Activated CD4-positive, alpha-beta T cell treated with anti-CD3 and anti-CD28 coated beads, Interleukin-2, amount 10 ng/mL, durations not matched to agents 24 days and 14 days (primary cell): ENCODE data around the gene MRPL38. TPM values are rescaled to one million over a fixed set of nuclear protein-coding genes. Genes with fewer than 3 reads are reported as not detected.
"Not testable (repeated sequence)": the region's sequence is repeated elsewhere in the genome, so short reads cannot be mapped to it uniquely, and the experiment has no call there.

Source experiments
- DNase-seq: peaks from one replicate; pipeline ENCODE4 v3.0.0; 2022
- H3K27ac Mint-ChIP-seq: one replicate; pipeline ENCODE4 v1.8.0; 2022; ENCODE audit warnings: mild to moderate bottlenecking, mixed read lengths
- H3K27me3 Mint-ChIP-seq: one replicate; pipeline ENCODE4 v1.8.0; 2022; ENCODE audit warnings: mixed read lengths
- H3K36me3 Mint-ChIP-seq: one replicate; pipeline ENCODE4 v1.8.0; 2022; ENCODE audit warnings: low read depth, mild to moderate bottlenecking, mixed read lengths
- H3K4me1 Mint-ChIP-seq: one replicate; pipeline ENCODE4 v1.8.0; 2021; ENCODE audit warnings: mixed read lengths
- H3K4me3 Mint-ChIP-seq: one replicate; pipeline ENCODE4 v1.8.0; 2022; ENCODE audit warnings: mild to moderate bottlenecking, moderate library complexity, mixed read lengths
- H3K9me3 Mint-ChIP-seq: one replicate; pipeline ENCODE4 v1.8.0; 2021; ENCODE audit warnings: mixed read lengths
- intact Hi-C: fragments of 100-400 bp; cut with micrococcal nuclease; formaldehyde crosslinking; loops from one replicate; pipeline ENCODE4 v1.15.1; 2023
- total RNA-seq: library from RNA; stranded (reverse); gene quantifications from 2 replicates; pipeline ENCODE4 v1.2.3, GENCODE V29; 2022

MRPL38 gene
- total RNA-seq, 1 donor from 2014 or later: 157 TPM

- DNase-seq: peak; percentile 99
- Mint-ChIP-seq H3K27ac (peak within 1 kb of the TSS; percentile 92), H3K4me1 (peaks cover 31% of the 10 kb centered on the region), H3K36me3 (peaks cover 6% of the 10 kb centered on the region), H3K9me3 (no peaks in the 10 kb centered on the region), H3K27me3 (no peaks in the 10 kb centered on the region), H3K4me3 (no peak within 1 kb of the TSS)
- intact Hi-C loops: loop anchor here (1.0 to 2.0 kb wide), 6 partner anchors 11 to 123 kb away; partner anchors contain the start of genes ACOX1, MRPL38, TEN1 and UNC13D
Observed at GRCh38 chr17:75855310-75856061, 49.2 kb downstream of the MRPL38 start, which contains the start of gene WBP2. Gene WBP2 (minus strand): TSS chr17:75855335. CDS start chr17:75855297, 38 bp downstream.

- H3K36me3 Mint-ChIP-seq: peaks cover 8% of the 10 kb centered on the region
- H3K27me3 Mint-ChIP-seq: no peaks in the 10 kb centered on the region
- H3K9me3 Mint-ChIP-seq: no peaks in the 10 kb centered on the region
- H3K27ac Mint-ChIP-seq: no peak overlapping the region
- H3K4me3 Mint-ChIP-seq: no peak overlapping the region
- intact Hi-C loops: loop anchor here (1.0 to 2.0 kb wide), 6 partner anchors 11 to 124 kb away; partner anchors contain the start of genes ACOX1, MRPL38, TEN1 and UNC13D
- DNase-seq: no peak
- peaks cover 31% of the 10 kb centered on the region for H3K4me1 Mint-ChIP-seq
Observed at GRCh38 chr17:75854881-75855309, 49.8 kb downstream of the MRPL38 start.

GRCh38 chr17:75854101-75854748 lies 50.5 kb downstream of the MRPL38 start:
- H3K4me1 Mint-ChIP-seq: peaks cover 29% of the 10 kb centered on the region

GRCh38 chr17:75853433-75853832 lies 51.3 kb downstream of the MRPL38 start:
- peaks cover 16% of the 10 kb centered on the region for H3K36me3 Mint-ChIP-seq
- no peak for DNase-seq
- H3K27me3 Mint-ChIP-seq: no peaks in the 10 kb centered on the region
- intact Hi-C loops: no loop called here
- H3K4me1 Mint-ChIP-seq: peaks cover 27% of the 10 kb centered on the region
- no peak overlapping the region for H3K27ac Mint-ChIP-seq
- peak overlapping the region; percentile 51 for H3K4me3 Mint-ChIP-seq
- no peaks in the 10 kb centered on the region for H3K9me3 Mint-ChIP-seq

More at GRCh38 chr17:75854101-75854748, 50.5 kb downstream of the MRPL38 start:
- Mint-ChIP-seq H3K27ac (no peak overlapping the region), H3K4me3 (no peak overlapping the region), H3K9me3 (no peaks in the 10 kb centered on the region), H3K36me3 (peaks cover 13% of the 10 kb centered on the region), H3K27me3 (no peaks in the 10 kb centered on the region)
- intact Hi-C loops: loop anchor here (2.0 kb wide), 1 partner anchor 125 kb away; the partner anchor contains the start of genes ACOX1 and TEN1
- peak; percentile 69 for DNase-seq

GRCh38 chr17:75851693-75851991 lies 53.0 kb downstream of the MRPL38 start:
- H3K27ac Mint-ChIP-seq, H3K9me3 Mint-ChIP-seq, DNase-seq, H3K27me3 Mint-ChIP-seq, intact Hi-C loops, H3K4me3 Mint-ChIP-seq: not testable (repeated sequence)
- H3K36me3 Mint-ChIP-seq: peaks cover 24% of the 10 kb centered on the region
- H3K4me1 Mint-ChIP-seq: peaks cover 23% of the 10 kb centered on the region

- Mint-ChIP-seq H3K4me1 (peaks cover 18% of the 10 kb centered on the region), H3K27ac (no peak overlapping the region), H3K27me3 (no peaks in the 10 kb centered on the region), H3K4me3 (no peak overlapping the region), H3K36me3 (peaks cover 25% of the 10 kb centered on the region), H3K9me3 (no peaks in the 10 kb centered on the region)
- intact Hi-C loops: no loop called here
- no peak for DNase-seq
Observed at GRCh38 chr17:75850928-75851692, 53.6 kb downstream of the MRPL38 start.

GRCh38 chr17:75849724-75850123 lies 55.0 kb downstream of the MRPL38 start:
- intact Hi-C loops: no loop called here
- H3K36me3 Mint-ChIP-seq: peaks cover 29% of the 10 kb centered on the region

GRCh38 chr17:75849279-75849646 lies 55.4 kb downstream of the MRPL38 start:
- H3K4me1 Mint-ChIP-seq: peaks cover 21% of the 10 kb centered on the region
- intact Hi-C loops: no loop called here
- no peaks in the 10 kb centered on the region for H3K9me3 Mint-ChIP-seq
- H3K36me3 Mint-ChIP-seq: peaks cover 29% of the 10 kb centered on the region
- no peak for DNase-seq
- no peak overlapping the region for H3K27ac Mint-ChIP-seq
- H3K4me3 Mint-ChIP-seq: no peak overlapping the region
- no peaks in the 10 kb centered on the region for H3K27me3 Mint-ChIP-seq

More at GRCh38 chr17:75849724-75850123, 55.0 kb downstream of the MRPL38 start:
- no peak for DNase-seq
- Mint-ChIP-seq H3K4me1 (peaks cover 24% of the 10 kb centered on the region), H3K27me3 (no peaks in the 10 kb centered on the region), H3K27ac (no peak overlapping the region), H3K9me3 (no peaks in the 10 kb centered on the region), H3K4me3 (no peak overlapping the region)

Other genes with a start within 250 kb of the MRPL38 start
- gene RECQL5, start 237.7 kb downstream of the MRPL38 start, total RNA-seq: 34.2 and 34.4 TPM in 2 replicates
- gene SAP30BP, start 237.5 kb downstream of the MRPL38 start, total RNA-seq: 109 and 115 TPM in 2 replicates
- gene ITGB4, start 183.4 kb downstream of the MRPL38 start, total RNA-seq: 0.71 and 1.8 TPM in 2 replicates
- gene GALK1, start 139.7 kb downstream of the MRPL38 start, total RNA-seq: 53.3 and 54.7 TPM in 2 replicates
- gene UNK, start 120.1 kb downstream of the MRPL38 start, total RNA-seq: 28.9 and 30.0 TPM in 2 replicates
- gene UNC13D, start 60.5 kb downstream of the MRPL38 start, total RNA-seq: 158 and 161 TPM in 2 replicates
- 68.9 and 70.0 TPM in 2 replicates for gene WBP2, start 49.5 kb downstream of the MRPL38 start, total RNA-seq
- 25.2 and 33.2 TPM in 2 replicates for gene TRIM47, start 26.3 kb downstream of the MRPL38 start, total RNA-seq
- 47.6 and 48.1 TPM in 2 replicates for gene TRIM65, start 7.9 kb downstream of the MRPL38 start, total RNA-seq
- 17.5 and 18.6 TPM in 2 replicates for gene FBF1, start 36.2 kb upstream of the MRPL38 start, total RNA-seq
- 29.2 and 30.0 TPM in 2 replicates for gene ACOX1, start 74.3 kb upstream of the MRPL38 start, total RNA-seq
- 9.7 and 12.5 TPM in 2 replicates for gene TEN1, start 74.4 kb upstream of the MRPL38 start, total RNA-seq
- gene CDK3, start 96.0 kb upstream of the MRPL38 start, total RNA-seq: 6.6 and 7.4 TPM in 2 replicates
- gene EVPL, start 122.4 kb upstream of the MRPL38 start, total RNA-seq: 0.09 and 0.17 TPM in 2 replicates
- 169 and 170 TPM in 2 replicates for gene SRP68, start 167.6 kb upstream of the MRPL38 start, total RNA-seq
- 2.3 and 2.7 TPM in 2 replicates for gene GALR2, start 169.9 kb upstream of the MRPL38 start, total RNA-seq
- gene ZACN, start 174.3 kb upstream of the MRPL38 start, total RNA-seq: 4.1 TPM in 2 replicates
- 104 and 108 TPM in 2 replicates for gene EXOC7, start 198.9 kb upstream of the MRPL38 start, total RNA-seq
- 0.07 and 0.35 TPM in 2 replicates for gene FOXJ1, start 236.4 kb upstream of the MRPL38 start, total RNA-seq